ENCODE data around the gene ARMC9. TPM values are rescaled to one million over a fixed set of nuclear protein-coding genes. Genes with fewer than 3 reads are reported as not detected.

The ARMC9 gene
- total RNA-seq, 4 donors from 2014 or later = 6.5 to 11.5 (median 9.3) TPM

DNA sequence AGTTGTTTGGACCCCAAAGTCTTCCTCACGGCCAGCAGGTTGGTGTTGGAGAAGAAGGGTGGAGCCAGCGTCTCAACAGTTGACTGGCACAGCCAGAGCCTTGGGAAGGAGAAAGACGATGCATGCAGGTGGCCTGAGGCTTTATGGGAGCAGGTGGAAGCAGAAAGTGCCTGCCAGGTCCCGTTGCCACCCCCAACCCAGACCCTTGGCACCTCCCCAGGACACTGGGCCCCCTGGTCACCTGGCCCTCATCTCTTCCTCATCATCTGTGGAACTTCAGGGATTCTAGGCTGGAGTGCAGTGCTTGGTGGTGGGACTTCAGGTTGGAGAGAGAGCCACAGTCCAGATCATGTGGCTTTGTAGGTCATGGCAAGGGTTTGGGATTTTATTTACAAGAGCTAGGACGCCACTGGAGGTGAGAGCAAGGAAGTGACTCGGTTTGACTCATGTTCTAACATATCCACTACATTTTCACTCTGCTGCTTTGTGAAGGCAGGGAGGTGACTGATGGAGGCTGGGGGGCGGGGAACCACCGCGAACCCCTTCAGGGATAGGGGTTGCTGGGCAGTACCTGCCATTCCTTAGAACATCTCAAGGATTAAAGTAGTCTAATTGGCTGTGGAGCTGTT, 134.6 kb downstream of the ARMC9 start:
- no peaks in the 10 kb centered on the region for H3K4me1 ChIP-seq
- no peaks in the 10 kb centered on the region for H3K9me3 ChIP-seq
- H3K4me3 ChIP-seq = no peak overlapping the region
- no peaks in the 10 kb centered on the region for H3K27me3 ChIP-seq
- WGBS = 93% methylated on average over 9 of the region's 9 CpGs
- DNase-seq (ENCODE audit: low spot score in 2 of 2) = no peak
- H3K27ac ChIP-seq = no peak overlapping the region
- no peak for TF ChIP-seq POLR2A (IDR thresholded peaks at IDR 0.05)
- TF ChIP-seq POLR2AphosphoS5 (IDR thresholded peaks at IDR 0.05) = no peak
- TF ChIP-seq, protein P1, sequence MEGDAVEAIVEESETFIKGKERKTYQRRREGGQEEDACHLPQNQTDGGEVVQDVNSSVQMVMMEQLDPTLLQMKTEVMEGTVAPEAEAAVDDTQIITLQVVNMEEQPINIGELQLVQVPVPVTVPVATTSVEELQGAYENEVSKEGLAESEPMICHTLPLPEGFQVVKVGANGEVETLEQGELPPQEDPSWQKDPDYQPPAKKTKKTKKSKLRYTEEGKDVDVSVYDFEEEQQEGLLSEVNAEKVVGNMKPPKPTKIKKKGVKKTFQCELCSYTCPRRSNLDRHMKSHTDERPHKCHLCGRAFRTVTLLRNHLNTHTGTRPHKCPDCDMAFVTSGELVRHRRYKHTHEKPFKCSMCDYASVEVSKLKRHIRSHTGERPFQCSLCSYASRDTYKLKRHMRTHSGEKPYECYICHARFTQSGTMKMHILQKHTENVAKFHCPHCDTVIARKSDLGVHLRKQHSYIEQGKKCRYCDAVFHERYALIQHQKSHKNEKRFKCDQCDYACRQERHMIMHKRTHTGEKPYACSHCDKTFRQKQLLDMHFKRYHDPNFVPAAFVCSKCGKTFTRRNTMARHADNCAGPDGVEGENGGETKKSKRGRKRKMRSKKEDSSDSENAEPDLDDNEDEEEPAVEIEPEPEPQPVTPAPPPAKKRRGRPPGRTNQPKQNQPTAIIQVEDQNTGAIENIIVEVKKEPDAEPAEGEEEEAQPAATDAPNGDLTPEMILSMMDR (IDR thresholded peaks at IDR 0.05) = no peak
- TF ChIP-seq EP300 (IDR thresholded peaks at IDR 0.05) = no peak
- no peaks in the 10 kb centered on the region for H3K36me3 ChIP-seq

DNA sequence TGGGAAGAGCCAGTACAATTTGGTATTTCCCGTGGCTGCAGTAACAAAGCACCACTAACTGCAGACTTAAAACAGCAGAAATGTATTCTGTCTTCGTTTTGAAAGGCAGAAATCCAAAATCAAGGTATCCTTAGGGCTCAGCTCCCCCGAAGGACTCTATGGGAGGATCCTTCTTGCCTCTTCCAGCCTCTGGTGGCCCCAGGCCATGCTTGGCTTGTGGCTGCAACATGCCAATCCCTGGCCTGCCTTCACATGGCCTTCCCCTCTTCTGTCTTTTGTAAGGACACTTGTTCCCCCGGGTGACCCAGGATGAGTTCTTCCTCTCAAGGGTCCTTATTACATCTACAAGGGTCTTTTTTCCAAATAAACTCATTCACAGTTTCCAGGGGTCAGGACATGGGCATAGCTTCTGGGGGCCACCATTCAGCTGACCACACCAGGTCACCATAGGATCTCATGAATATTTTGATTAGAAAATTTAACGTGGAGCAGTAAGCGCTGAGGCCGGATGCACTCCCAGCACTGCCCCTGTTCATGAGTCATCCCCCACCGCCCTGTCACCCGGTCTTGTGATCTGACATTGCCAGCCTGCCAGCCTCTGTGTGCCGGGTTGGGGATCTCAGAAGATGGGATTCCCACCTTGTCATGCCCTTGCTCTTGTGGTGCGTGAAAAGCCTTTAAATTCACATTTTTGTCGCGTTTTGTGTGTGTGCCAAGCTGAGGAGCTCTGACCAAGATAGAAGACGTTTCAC, 135.9 kb downstream of the ARMC9 start:
- no peaks in the 10 kb centered on the region for H3K27me3 ChIP-seq
- no peak overlapping the region for H3K4me3 ChIP-seq
- no peaks in the 10 kb centered on the region for H3K9me3 ChIP-seq
- no peaks in the 10 kb centered on the region for H3K36me3 ChIP-seq
- WGBS = 85% methylated on average over 14 of the region's 14 CpGs
- no peaks in the 10 kb centered on the region for H3K4me1 ChIP-seq
- DNase-seq (ENCODE audit: low spot score in 2 of 2) = no peak
- TF ChIP-seq POLR2AphosphoS5 (IDR thresholded peaks at IDR 0.05) = no peak
- no peak for TF ChIP-seq EP300 (IDR thresholded peaks at IDR 0.05)
- TF ChIP-seq, protein P1 (IDR thresholded peaks at IDR 0.05) = no peak
- TF ChIP-seq POLR2A (IDR thresholded peaks at IDR 0.05) = no peak
- H3K27ac ChIP-seq = no peak overlapping the region

DNA sequence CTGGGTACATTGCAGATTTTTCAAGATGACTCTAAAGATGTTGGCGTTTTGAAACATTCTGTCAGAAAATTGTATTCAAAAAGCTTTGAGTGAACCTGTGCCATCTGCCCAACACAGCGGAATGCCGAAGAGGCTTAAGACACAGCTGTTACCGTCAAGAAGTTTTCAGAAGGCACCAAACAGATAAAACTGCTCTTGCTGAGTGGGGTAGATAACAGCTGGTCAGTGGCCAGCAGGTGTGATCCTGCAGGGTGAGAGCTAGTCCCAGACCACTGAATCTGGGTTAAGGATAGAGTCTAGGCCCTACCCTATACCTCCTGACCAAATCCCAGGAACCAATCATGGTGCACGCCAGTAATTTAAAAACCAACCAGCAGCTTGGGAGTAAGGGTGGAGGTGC, 136.6 kb downstream of the ARMC9 start:
- no peak overlapping the region for H3K27ac ChIP-seq
- over 99% methylated on average over 5 of the region's 5 CpGs for WGBS
- no peaks in the 10 kb centered on the region for H3K9me3 ChIP-seq
- H3K36me3 ChIP-seq = no peaks in the 10 kb centered on the region
- DNase-seq (ENCODE audit: low spot score in 2 of 2) = no peak
- TF ChIP-seq POLR2A (IDR thresholded peaks at IDR 0.05) (no peak), POLR2AphosphoS5 (IDR thresholded peaks at IDR 0.05) (no peak)
- no peaks in the 10 kb centered on the region for H3K27me3 ChIP-seq
- no peak overlapping the region for H3K4me3 ChIP-seq
- no peaks in the 10 kb centered on the region for H3K4me1 ChIP-seq

DNA sequence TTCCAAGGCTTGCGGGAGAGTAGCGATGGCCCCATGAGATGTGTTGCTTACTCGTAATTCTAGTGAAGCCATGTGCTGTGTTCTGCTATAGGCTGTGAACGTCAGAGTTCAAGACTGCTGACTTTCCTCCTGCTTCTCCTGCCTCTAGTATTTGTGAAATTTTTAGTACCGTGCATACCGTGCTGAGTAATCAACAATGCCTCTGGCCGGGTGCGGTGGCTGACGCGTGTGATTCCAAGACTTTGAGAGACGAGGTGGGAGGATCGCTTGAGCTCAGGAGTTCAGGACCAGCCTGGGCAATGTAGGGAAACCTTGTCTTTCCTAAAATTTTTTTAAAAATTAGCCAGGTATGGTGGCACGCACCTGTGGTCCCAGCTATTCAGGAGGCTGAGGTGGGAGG, 137.2 kb downstream of the ARMC9 start:
- no peak for DNase-seq (ENCODE audit: low spot score in 2 of 2)

DNA sequence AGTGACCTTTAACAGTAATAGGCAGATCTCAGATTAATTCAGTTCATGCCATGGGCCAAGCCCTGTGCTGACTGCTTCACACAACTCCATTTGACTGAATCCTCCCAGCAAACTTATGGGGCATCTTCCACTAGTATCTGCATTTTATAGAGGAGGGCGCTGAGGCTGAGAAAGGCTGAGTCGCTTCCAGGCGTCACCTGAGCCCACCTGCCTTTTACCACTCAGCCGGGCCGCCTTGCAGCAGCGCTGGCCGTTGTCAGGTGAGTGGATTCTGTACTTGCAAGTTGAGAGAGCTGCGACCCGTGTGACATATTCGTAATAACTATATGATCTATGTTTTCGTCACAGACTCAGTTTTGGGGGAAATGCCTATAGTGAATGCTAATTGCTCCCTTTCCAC, 137.8 kb downstream of the ARMC9 start:
- 94% methylated on average over 11 of the region's 11 CpGs for WGBS
- H3K27ac ChIP-seq = no peak overlapping the region
- H3K27me3 ChIP-seq = no peaks in the 10 kb centered on the region
- TF ChIP-seq EP300 (IDR thresholded peaks at IDR 0.05) = no peak
- no peak for TF ChIP-seq POLR2A (IDR thresholded peaks at IDR 0.05)
- TF ChIP-seq POLR2AphosphoS5 (IDR thresholded peaks at IDR 0.05) = no peak
- TF ChIP-seq, protein P1 (IDR thresholded peaks at IDR 0.05) = no peak
- DNase-seq (ENCODE audit: low spot score in 2 of 2) = no peak
- no peaks in the 10 kb centered on the region for H3K36me3 ChIP-seq
- H3K9me3 ChIP-seq = no peaks in the 10 kb centered on the region
- H3K4me1 ChIP-seq = no peaks in the 10 kb centered on the region
- no peak overlapping the region for H3K4me3 ChIP-seq

More for the DNA sequence above, 137.2 kb downstream of the ARMC9 start:
- Histone ChIP-seq H3K27me3 (no peaks in the 10 kb centered on the region), H3K36me3 (no peaks in the 10 kb centered on the region), H3K4me1 (no peaks in the 10 kb centered on the region), H3K27ac (no peak overlapping the region), H3K9me3 (no peaks in the 10 kb centered on the region), H3K4me3 (no peak overlapping the region)
- WGBS = 86% methylated on average over 12 of the region's 13 CpGs
- TF ChIP-seq POLR2A (IDR thresholded peaks at IDR 0.05) = no peak
- TF ChIP-seq, protein P1 (IDR thresholded peaks at IDR 0.05) = no peak
- no peak for TF ChIP-seq EP300 (IDR thresholded peaks at IDR 0.05)
- no peak for TF ChIP-seq POLR2AphosphoS5 (IDR thresholded peaks at IDR 0.05)

Measured in suprapubic skin (tissue), 4 donors.